HS-27A (cell line): Measurements from ENCODE around the gene TRAP1.

ENCODE experiments used
- DNase-seq: peaks from one replicate; pipeline ENCODE4 v3.0.0-alpha.2; 2012; ENCODE audit warnings: low read depth, missing footprints

TRAP1 gene

DNA sequence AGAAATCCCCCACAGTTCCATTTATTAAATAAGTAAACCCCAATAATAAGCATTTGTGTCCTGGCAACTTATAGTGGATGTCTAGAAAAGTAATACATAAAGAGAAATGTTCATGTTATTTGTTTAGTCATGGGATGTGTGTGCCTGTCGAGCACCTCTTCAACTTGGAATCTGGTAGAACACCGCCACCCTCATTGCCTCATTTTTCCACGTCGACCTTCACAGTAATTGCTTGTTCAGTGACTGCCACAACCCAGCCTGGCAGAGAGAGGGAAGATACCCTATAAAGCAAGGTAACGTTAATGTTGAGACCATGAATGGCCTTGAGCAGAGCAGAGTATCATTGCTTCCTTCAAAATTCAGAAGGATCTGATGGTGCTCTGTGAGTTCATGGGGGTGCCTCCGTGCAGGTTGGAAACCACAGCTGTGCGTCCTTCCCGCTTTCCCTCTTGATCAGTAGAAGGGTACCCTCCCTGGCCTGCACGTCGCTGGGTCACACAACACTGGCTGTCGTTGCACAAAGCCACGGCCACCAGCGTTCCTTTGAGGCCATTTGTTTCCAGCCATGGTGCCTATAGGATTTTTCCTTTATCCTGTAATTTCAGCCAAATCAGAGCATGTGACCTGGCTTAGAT is 66.6 kb downstream of the TRAP1 start:
- no peak for DNase-seq

- DNase-seq, result no peak
These were observed 70.9 kb downstream of the TRAP1 start for GRCh38 chr16:3646348-3646920.

- DNase-seq, result no peak
These were observed 71.6 kb downstream of the TRAP1 start for GRCh38 chr16:3645504-3646347.

DNA sequence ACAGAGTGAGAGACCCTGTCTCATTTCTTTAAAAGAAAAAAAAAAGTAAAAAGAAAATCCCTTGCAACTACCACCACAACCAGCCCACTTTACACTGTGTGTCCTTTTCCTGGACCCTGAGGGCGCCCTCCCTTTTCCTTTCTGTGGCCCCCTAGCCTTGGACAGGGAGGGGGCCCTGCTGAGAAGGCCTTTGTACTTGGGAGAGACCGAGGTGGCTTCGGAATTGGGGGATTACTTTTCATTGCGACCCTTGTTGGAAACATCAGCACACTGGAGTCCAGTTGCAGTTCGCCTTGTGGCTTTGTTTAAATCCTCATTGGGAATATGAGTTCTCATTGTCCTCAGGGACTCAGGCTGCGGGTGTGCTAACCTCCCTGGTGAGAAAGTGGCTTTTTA is 72.2 kb downstream of the TRAP1 start:
- DNase-seq, result no peak

GRCh38 chr16:3643095-3643730 is 74.1 kb downstream of the TRAP1 start:
- DNase-seq, result no peak

- DNase-seq, result no peak
These were observed 74.8 kb downstream of the TRAP1 start for GRCh38 chr16:3642397-3643094.

DNA sequence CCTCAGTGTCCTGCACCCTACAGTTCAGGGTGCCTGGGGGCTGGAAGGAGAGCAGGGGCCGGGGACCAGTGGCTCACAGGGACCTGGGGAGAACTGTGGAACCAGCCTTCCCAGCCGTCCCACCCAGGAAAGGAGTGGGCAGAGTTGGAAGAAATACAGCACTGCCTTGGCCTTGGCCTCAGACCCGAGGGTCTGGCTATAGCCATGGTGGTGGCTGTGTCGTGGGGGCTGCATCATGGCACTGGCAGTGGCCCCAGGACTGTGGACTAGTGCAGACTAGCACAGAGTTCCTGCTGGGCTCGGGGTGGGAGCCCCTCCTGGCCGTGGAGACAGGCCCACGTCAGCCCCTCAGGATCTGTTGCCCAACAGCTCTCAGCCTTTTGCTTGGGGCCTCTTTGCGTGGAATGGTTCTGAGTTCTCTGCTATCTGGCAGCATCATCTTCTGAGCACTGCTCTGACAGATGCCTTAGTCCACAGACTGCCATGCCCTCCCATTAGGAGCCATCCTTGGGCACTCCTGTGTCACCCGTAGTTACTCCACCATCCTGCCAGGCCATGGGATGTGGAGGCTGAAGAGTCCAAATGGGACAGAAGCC is 75.4 kb downstream of the TRAP1 start:
- DNase-seq, result no peak

- DNase-seq, result no peak
These were observed 76.5 kb downstream of the TRAP1 start for GRCh38 chr16:3640632-3641501.

- DNase-seq, result no peak
These were observed 77.1 kb downstream of the TRAP1 start for GRCh38 chr16:3640207-3640606.

GRCh38 chr16:3638916-3639644 is 78.2 kb downstream of the TRAP1 start:
- no peak for DNase-seq

- no peak for DNase-seq
These were observed 79.9 kb downstream of the TRAP1 start for GRCh38 chr16:3637371-3637923.

DNA sequence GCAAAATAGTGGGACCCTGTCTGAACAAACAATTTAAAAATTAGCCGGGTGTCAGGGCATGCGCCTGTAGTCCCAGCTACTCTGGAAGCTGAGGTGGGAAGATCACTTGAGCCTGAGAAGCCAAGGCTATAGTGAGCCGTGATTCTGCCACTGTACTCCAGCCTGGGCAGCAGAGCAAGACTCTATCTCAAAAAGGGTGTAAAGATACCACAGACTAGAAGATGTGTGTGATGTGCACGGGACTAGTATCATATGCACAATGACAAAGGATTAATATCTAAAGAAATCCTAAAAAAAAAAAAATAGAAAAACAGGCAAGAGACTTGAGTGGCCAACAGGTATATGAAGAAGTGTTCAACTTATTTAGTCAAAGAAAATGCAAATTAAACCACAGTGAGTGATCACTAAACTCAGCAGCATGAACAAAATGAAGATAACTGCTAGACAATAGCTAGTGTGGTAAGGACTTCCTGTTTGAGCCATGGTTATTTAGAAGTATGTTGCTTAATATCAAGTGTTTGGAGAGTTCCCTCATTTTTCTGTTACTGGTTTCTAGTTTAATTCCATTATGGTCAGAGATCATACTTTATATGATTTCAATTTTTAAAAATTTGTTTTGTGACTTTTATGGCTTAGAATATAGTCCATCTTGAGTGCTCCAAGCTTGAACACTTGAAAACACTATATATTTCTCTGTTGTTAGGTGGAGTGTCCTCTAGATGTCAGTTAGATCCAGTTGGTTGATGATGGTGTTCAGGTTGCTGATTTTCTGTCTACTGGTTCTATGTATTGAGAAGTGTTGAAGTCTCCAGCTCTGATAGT is 91.2 kb downstream of the TRAP1 start:
- no peak for DNase-seq

DNA sequence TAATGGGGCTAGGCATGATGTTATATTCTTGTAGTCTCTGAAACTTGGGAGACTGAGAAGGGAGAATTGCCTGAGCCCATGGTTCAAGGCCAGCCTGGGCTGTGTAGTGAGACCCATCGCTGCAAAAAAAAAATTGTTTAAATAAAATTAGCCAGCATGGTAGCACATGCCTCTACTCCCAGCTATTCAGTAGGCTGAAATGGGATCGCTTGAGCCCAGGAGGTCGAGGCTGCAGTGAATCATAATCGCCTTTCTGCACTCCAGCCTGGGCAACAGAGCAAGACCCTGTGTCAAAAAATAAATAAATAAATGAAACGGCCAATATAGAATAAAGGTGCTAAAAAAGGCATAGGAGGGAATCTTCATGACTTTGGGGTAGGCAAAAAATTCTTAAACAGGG is 92.0 kb downstream of the TRAP1 start:
- no peak for DNase-seq

- DNase-seq, result no peak
These were observed 93.7 kb downstream of the TRAP1 start for GRCh38 chr16:3623642-3624041.

GRCh38 chr16:3618769-3619141 is 98.6 kb downstream of the TRAP1 start:
- DNase-seq, result no peak

- DNase-seq, result no peak
These were observed 104.5 kb downstream of the TRAP1 start for GRCh38 chr16:3612510-3613466.

DNA sequence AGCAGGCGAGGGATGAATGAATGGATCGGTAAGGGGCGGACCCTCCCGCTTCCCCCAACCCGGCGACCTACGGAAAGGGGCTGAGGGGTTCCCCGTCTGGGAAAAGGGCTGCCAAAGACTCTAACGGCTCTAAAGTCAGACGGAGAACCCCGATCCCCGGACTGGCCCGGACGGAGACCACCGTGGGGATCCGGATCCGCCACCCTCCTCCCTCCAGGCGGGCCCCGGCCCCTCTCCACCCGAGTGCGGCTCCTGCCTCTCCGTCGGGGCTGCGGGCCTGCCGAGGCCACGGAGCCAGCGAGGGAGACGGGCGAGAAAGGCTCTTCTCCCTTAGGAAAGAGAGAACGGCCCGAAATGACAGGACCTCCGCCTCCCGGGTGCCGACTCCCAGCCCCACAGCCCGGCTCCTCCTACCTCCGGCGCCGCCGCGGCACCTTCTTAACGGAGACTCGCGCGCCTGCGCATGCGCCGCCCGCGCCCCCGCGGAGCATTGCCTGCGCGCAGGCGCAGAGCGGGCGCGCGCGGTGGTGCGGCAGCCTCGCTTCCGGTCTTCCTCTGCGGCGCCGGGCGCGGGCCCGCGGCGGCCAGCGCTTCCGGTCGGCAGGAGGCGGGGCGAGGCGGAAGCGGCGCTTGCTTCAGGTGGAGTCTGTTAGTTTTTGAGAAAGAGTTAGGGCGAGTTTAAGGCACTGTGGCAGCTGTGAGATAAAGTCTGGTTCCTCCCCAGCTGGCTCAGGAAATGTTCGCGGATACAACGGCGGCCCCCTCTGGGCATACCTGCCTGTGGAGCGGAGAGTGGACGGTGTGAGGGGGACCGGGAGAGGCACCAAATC is 106.0 kb downstream of the TRAP1 start, which contains the start of gene SLX4:
Gene SLX4, minus strand, starts transcription at position 461 of the 830 bp plus-strand sequence. CDS start 2,642 bp downstream, outside the sequence.
- DNase-seq, result peak; percentile 56
